Common myeloid progenitor, CD34-positive (primary cell): Measurements from ENCODE around the gene ACTR3C.
"Not testable (repeated sequence)": the region's sequence is repeated elsewhere in the genome, so short reads cannot be mapped to it uniquely, and the experiment has no call there.

Experiments used
- CTCF ChIA-PET: fragments of 350-600 bp; sonication (Branson Sonifier 250); formaldehyde crosslinking; loops from one replicate; lab custom pipeline; 2021; ENCODE audit warnings: antibody characterized with exemption; lab: Charles Lee
- POLR2A ChIA-PET: fragments of 350-600 bp; sonication (Branson Sonifier 250); formaldehyde crosslinking; loops from one replicate; lab custom pipeline; 2021; ENCODE audit warnings: antibody characterized with exemption; lab: Charles Lee
- DNase-seq, 3 donors: peaks; one replicate each; pipeline versions ENCODE4 v3.0.0 to v3.0.0-alpha.2; 2013
- H3K27ac ChIP-seq, 2 experiments: 1 replicate in 1 of 2; 2 replicates in 1 of 2; pipeline ENCODE4 v1.7.0; 2013; ENCODE audit warnings: inconsistent platforms in 2 of 2, low read length in 2 of 2, mild to moderate bottlenecking in 2 of 2, low read depth in 1 of 2, moderate library complexity in 1 of 2; ENCODE audit not compliant: severe bottlenecking in 2 of 2, insufficient read depth in 1 of 2, poor library complexity in 1 of 2
- H3K27me3 ChIP-seq, 5 experiments: replicated peaks in 2 of 5; 1 replicate in 3 of 5; 2 replicates in 2 of 5; pipeline versions ENCODE4 v1.6.1 to v1.7.0; 2013; ENCODE audit warnings: low read length in 4 of 5, mild to moderate bottlenecking in 2 of 5, moderate library complexity in 2 of 5, inconsistent platforms in 1 of 5; ENCODE audit not compliant: insufficient read depth in 5 of 5, control insufficient read depth in 4 of 5
- H3K36me3 ChIP-seq, 4 experiments: 1 replicate in 2 of 4; 2 replicates in 2 of 4; pipeline versions ENCODE4 v1.6.1 to v1.7.0; 2013; ENCODE audit warnings: low read length in 3 of 4, control low read depth in 1 of 4, mild to moderate bottlenecking in 1 of 4; ENCODE audit not compliant: control insufficient read depth in 4 of 4, insufficient read depth in 4 of 4
- H3K4me1 ChIP-seq, 4 experiments: 1 replicate in 3 of 4; 2 replicates in 1 of 4; pipeline versions ENCODE4 v1.6.1 to v1.7.1; 2013; ENCODE audit warnings: low read length in 3 of 4, mild to moderate bottlenecking in 3 of 4, control low read depth in 1 of 4, inconsistent platforms in 1 of 4, moderate library complexity in 1 of 4; ENCODE audit not compliant: control insufficient read depth in 4 of 4, insufficient read depth in 4 of 4; ENCODE audit errors: control extremely low read depth in 1 of 4
- H3K4me3 ChIP-seq, 7 experiments: 1 replicate in 4 of 7; 2 replicates in 3 of 7; pipeline versions ENCODE4 v1.5.1 to v1.7.0; 2013; ENCODE audit warnings: mild to moderate bottlenecking in 7 of 7, low read length in 6 of 7, moderate library complexity in 6 of 7, inconsistent platforms in 2 of 7, low read depth in 2 of 7, control low read depth in 1 of 7; ENCODE audit not compliant: insufficient read depth in 4 of 7, control insufficient read depth in 1 of 7; ENCODE audit errors: extremely low read depth in 1 of 7
- H3K9me3 ChIP-seq, 5 experiments: 1 replicate in 4 of 5; 2 replicates in 1 of 5; pipeline versions ENCODE4 v1.6.1 to v1.7.1; 2013; ENCODE audit warnings: low read length in 4 of 5, mild to moderate bottlenecking in 2 of 5, inconsistent platforms in 1 of 5, low read depth in 1 of 5, moderate library complexity in 1 of 5; ENCODE audit not compliant: control insufficient read depth in 4 of 5, insufficient read depth in 2 of 5; ENCODE audit errors: control extremely low read depth in 1 of 5
- WGBS: methylation state at CpG from one replicate; pipeline ENCODE4 v1.1.5; 2013; ENCODE audit not compliant: insufficient coverage; 5-methylcytosine and 5-hydroxymethylcytosine counted together

ACTR3C gene

GRCh38 chr7:150288816-150289215 lies 34.5 kb downstream of the ACTR3C start:
- H3K27me3 ChIP-seq, H3K4me1 ChIP-seq, H3K4me3 ChIP-seq, H3K27ac ChIP-seq, H3K9me3 ChIP-seq, H3K36me3 ChIP-seq, CTCF ChIA-PET, DNase-seq, POLR2A ChIA-PET: not testable (repeated sequence)
- 100% methylated on average over 4 of the region's 6 CpGs for whole genome bisulfite sequencing

DNA sequence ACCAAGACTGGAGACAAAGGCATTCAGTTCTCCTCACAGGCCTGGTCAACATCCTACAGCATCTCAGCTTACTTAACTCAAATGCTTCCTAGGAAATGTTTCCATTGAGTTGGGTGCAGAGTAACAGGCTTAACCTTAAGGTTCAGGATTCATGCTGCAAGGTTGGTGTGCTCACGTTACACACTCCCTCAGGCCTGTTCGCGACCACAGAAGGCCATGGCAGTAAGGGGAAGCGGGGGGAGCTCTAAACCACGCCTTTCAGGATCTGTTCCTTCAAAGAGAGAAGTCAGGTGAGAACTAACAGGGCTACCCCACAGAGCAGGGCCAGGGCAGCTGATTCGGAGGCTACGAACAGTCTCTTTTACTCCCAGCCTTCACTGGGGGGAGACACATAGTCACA lies 35.5 kb downstream of the ACTR3C start:
- H3K4me3 ChIP-seq, H3K27me3 ChIP-seq, H3K36me3 ChIP-seq, H3K27ac ChIP-seq, POLR2A ChIA-PET, H3K4me1 ChIP-seq, H3K9me3 ChIP-seq: not testable (repeated sequence)
- peak in 2 of 3 donors; percentile 11 to 28 for DNase-seq
- WGBS, result 57% methylated on average over 5 of the region's 7 CpGs
- CTCF ChIA-PET, result interaction anchor here (0.7 to 2.1 kb wide), 3 partner anchors 100 to 403 kb away, joined by 3 to 6 read pairs (median 3); no protein-coding TSS in a partner anchor

GRCh38 chr7:150285849-150286754 lies 37.2 kb downstream of the ACTR3C start:
- H3K9me3 ChIP-seq, H3K27ac ChIP-seq, H3K4me1 ChIP-seq, H3K27me3 ChIP-seq, POLR2A ChIA-PET, H3K4me3 ChIP-seq, H3K36me3 ChIP-seq: not testable (repeated sequence)
- 26% methylated on average over 10 of the region's 16 CpGs for WGBS
- CTCF ChIA-PET, result interaction anchor here (0.6 to 2.1 kb wide), 6 partner anchors 68 to 302 kb away, joined by 3 to 6 read pairs (median 3); no protein-coding TSS in a partner anchor
- peak; percentile 22 to 51 (median 44) for DNase-seq

DNA sequence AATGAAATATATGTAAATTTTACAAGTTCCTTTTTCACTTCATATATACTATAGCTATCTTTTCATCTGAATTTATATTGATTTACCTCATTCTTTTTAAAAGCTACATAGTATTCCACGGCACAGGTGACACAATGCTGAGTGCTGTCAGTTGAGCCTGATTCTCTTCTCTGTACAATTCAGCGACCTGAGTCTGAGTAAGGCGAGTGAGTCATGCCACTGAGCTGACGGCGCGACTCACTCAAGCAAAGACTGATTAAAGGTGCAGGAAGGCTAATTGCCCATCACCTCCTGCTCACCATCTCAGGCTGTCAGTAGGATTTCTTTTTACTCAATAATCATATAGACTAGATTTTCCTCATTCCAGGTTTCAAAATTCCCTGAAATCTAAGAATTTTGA lies 39.7 kb downstream of the ACTR3C start:
- DNase-seq, POLR2A ChIA-PET, H3K27me3 ChIP-seq, H3K27ac ChIP-seq, H3K9me3 ChIP-seq, H3K36me3 ChIP-seq, H3K4me1 ChIP-seq, H3K4me3 ChIP-seq, CTCF ChIA-PET: not testable (repeated sequence)
- no CpG with 5 or more reads among the region's 6 CpGs for WGBS

DNA sequence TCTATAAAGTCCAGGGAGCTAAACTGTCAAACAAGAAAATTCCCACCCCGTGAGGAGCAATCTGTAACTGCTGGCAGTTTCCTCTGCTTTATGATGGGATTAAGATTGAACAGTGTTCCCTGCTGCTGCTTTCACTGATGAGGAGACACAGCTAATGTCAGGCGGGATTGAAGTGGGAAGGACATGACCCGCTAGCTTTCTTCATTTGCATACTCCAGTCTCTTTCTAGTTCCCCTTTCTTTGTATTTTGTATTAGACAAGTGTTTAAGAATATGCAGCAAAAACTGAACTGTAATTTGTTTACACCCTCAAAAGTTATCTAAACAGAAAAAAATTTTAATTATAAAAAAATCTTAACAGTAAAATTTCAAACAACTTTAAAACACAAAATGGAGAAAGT lies 40.2 kb downstream of the ACTR3C start:
- WGBS, result no CpG with 5 or more reads among the region's 3 CpGs

DNA sequence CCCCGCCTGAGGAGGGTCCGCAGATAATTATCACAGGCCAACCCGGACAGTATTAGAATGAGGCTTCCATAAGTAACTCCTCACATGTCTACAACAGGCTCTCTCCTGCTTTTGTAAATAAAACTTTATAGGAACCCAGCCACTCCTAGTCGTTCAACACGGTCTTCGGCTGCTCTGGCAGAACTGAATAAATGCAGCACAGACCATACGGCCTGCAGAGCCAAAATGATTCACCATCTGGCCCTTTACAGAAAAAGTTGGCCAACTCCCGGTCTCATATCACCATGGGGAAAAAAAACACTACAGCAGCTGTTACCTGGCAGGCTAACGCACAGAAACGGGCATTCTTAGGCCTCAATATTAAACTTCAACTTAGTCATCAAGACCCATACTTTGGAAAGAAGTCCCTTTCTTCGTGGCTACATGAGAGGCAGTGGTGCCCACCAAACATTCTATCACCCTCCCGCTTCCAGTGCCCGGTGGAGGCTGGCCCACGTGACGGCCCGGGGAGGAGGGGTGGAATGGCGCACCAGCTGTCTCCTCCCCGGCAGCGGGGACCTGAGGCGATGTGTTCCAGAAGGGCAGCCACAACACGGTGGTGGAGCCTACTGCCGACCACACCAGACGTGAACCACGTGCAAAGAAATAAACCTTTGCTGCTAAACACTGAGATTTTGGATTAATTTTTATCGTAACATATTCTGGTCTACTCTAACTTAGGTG lies 41.5 kb downstream of the ACTR3C start:
- POLR2A ChIA-PET, result not testable (repeated sequence)
- no CpG with 5 or more reads among the region's 25 CpGs for WGBS

More for the DNA sequence above, 40.2 kb downstream of the ACTR3C start:
- POLR2A ChIA-PET, CTCF ChIA-PET, H3K27me3 ChIP-seq, H3K27ac ChIP-seq, H3K4me1 ChIP-seq, H3K36me3 ChIP-seq, H3K9me3 ChIP-seq, H3K4me3 ChIP-seq: not testable (repeated sequence)
- peak in 2 of 3 donors; percentile 3 to 13 for DNase-seq

GRCh38 chr7:150278383-150278782 lies 45.0 kb downstream of the ACTR3C start:
- DNase-seq, POLR2A ChIA-PET, CTCF ChIA-PET, H3K9me3 ChIP-seq, H3K36me3 ChIP-seq, H3K27me3 ChIP-seq, H3K4me1 ChIP-seq, H3K27ac ChIP-seq, H3K4me3 ChIP-seq: not testable (repeated sequence)
- WGBS, result no CpG with 5 or more reads among the region's 11 CpGs

More for the DNA sequence above, 41.5 kb downstream of the ACTR3C start:
- CTCF ChIA-PET, DNase-seq, H3K9me3 ChIP-seq, H3K4me3 ChIP-seq, H3K27me3 ChIP-seq, H3K27ac ChIP-seq, H3K36me3 ChIP-seq, H3K4me1 ChIP-seq: not testable (repeated sequence)
